OCI-LY3 (cell line): Measurements from ENCODE around the gene MIAT.

Experiments
- EZH2phosphoT487 ChIP-seq: fragments of 200-600 bp; shearing (Covaris generic); IDR thresholded peaks from 2 replicates; pipeline ENCODE4 v1.6.1; 2018; ENCODE audit warnings: antibody characterized with exemption, mixed run types, low read depth
- TF ChIP-seq, protein P1 (sequence below): fragments of 200-600, 300-600 bp; sonication (generic); IDR thresholded peaks from 2 replicates; pipeline ENCODE4 v1.5.1; 2014; ENCODE audit warnings: antibody characterized with exemption, low read length, low read depth

GRCh38 chr22:26707090-26707489, 49.7 kb downstream of the MIAT start:
- TF ChIP-seq, protein P1, sequence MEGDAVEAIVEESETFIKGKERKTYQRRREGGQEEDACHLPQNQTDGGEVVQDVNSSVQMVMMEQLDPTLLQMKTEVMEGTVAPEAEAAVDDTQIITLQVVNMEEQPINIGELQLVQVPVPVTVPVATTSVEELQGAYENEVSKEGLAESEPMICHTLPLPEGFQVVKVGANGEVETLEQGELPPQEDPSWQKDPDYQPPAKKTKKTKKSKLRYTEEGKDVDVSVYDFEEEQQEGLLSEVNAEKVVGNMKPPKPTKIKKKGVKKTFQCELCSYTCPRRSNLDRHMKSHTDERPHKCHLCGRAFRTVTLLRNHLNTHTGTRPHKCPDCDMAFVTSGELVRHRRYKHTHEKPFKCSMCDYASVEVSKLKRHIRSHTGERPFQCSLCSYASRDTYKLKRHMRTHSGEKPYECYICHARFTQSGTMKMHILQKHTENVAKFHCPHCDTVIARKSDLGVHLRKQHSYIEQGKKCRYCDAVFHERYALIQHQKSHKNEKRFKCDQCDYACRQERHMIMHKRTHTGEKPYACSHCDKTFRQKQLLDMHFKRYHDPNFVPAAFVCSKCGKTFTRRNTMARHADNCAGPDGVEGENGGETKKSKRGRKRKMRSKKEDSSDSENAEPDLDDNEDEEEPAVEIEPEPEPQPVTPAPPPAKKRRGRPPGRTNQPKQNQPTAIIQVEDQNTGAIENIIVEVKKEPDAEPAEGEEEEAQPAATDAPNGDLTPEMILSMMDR = no peak
- no peak for TF ChIP-seq EZH2phosphoT487
